ENCODE results near the gene ARHGAP10. TPM values are rescaled to one million over a fixed set of nuclear protein-coding genes. Genes with fewer than 3 reads are reported as not detected.

Gene ARHGAP10
- total RNA-seq, 1 experiment from 2014 or later = 36.6 TPM

DNA sequence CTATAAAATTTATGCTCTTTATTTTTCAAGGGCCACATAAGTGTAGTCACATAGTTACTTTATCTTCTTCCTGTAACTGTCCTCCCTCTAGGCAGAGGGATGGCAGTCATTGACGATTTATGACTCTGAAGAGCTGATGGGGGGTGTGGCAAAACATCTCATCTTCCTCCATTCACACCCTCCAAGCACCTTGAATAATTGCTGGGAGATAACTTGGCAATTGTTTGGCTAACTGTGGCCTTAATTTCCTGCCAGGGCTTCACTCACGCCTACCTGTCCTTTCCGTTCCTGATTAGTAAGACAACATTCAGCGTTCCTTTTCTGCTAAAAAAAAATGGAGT is 329.2 kb downstream of the ARHGAP10 start:
- Histone ChIP-seq H3K9me3 (no peaks in the 10 kb centered on the region), H3K4me1 (no peaks in the 10 kb centered on the region), H3K4me3 (ENCODE audit: low read depth, low read length) (no peak overlapping the region), H3K36me3 (ENCODE audit: control insufficient read depth, insufficient read depth, low read length) (no peaks in the 10 kb centered on the region; the same call in 1 of the 2 replicates), H3K27me3 (replicated peaks; ENCODE audit: control insufficient read depth, insufficient read depth, low read length) (no peaks in the 10 kb centered on the region)
- Mint-ChIP-seq H3K27me3 (ENCODE audit: insufficient read depth, unreplicated experiment) (no peaks in the 10 kb centered on the region), H3K4me3 (ENCODE audit: unreplicated experiment) (no peak overlapping the region), H3K9me3 (ENCODE audit: unreplicated experiment) (no peaks in the 10 kb centered on the region), H3K4me1 (ENCODE audit: low read depth, unreplicated experiment) (peaks cover 7% of the 10 kb centered on the region), H3K27ac (ENCODE audit: unreplicated experiment) (no peak overlapping the region), H3K36me3 (ENCODE audit: insufficient read depth, unreplicated experiment) (peaks cover 22% of the 10 kb centered on the region)
- no TSS peak for BruUV-seq (replicated peaks)
- POLR2A ChIA-PET = no interaction called here
- intact Hi-C loops (cut with micrococcal nuclease; ENCODE audit: unreplicated experiment) = no loop called here
- TF ChIP-seq, protein P1, sequence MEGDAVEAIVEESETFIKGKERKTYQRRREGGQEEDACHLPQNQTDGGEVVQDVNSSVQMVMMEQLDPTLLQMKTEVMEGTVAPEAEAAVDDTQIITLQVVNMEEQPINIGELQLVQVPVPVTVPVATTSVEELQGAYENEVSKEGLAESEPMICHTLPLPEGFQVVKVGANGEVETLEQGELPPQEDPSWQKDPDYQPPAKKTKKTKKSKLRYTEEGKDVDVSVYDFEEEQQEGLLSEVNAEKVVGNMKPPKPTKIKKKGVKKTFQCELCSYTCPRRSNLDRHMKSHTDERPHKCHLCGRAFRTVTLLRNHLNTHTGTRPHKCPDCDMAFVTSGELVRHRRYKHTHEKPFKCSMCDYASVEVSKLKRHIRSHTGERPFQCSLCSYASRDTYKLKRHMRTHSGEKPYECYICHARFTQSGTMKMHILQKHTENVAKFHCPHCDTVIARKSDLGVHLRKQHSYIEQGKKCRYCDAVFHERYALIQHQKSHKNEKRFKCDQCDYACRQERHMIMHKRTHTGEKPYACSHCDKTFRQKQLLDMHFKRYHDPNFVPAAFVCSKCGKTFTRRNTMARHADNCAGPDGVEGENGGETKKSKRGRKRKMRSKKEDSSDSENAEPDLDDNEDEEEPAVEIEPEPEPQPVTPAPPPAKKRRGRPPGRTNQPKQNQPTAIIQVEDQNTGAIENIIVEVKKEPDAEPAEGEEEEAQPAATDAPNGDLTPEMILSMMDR (IDR thresholded peaks at IDR 0.05; ENCODE audit: insufficient read depth in 1 of 2, low read depth in 1 of 2, low read length in 1 of 2, severe bottlenecking in 1 of 2, unreplicated experiment in 1 of 2) = no peak
- no peak for DNase-seq
- CTCF ChIA-PET = no interaction called here

DNA sequence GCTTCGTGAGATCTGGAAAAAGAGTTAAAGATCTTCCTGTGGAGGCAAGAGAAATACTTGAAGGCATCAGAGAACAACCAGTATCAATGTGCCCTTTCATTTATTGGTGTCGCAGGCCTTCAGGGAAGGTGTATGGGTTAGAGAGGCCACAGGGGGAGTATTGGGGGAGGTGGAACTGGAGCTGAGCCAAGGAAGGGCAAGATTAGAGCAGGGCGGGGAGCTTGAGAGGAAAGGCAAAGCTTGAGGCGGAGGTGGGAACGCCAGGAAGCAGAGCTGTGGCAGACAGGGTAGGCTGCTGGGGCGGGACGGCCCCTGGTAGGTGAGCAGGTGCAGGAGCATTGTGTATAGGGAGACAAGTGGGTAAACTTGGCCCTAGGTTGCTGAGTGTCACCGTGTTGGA is 329.9 kb downstream of the ARHGAP10 start:
- intact Hi-C loops (cut with micrococcal nuclease; ENCODE audit: unreplicated experiment) = no loop called here
- ChIA-PET CTCF (no interaction called here), POLR2A (no interaction called here)
- BruUV-seq (replicated peaks) = no TSS peak
- H3K27me3 Mint-ChIP-seq (ENCODE audit: insufficient read depth, unreplicated experiment) = no peaks in the 10 kb centered on the region
- peaks cover 22% of the 10 kb centered on the region for H3K36me3 Mint-ChIP-seq (ENCODE audit: insufficient read depth, unreplicated experiment)
- no peaks in the 10 kb centered on the region for H3K4me1 ChIP-seq
- DNase-seq = no peak
- TF ChIP-seq, protein P1 (IDR thresholded peaks at IDR 0.05; ENCODE audit: insufficient read depth in 1 of 2, low read depth in 1 of 2, low read length in 1 of 2, severe bottlenecking in 1 of 2, unreplicated experiment in 1 of 2) = no peak
- no peaks in the 10 kb centered on the region for H3K27me3 ChIP-seq (replicated peaks; ENCODE audit: control insufficient read depth, insufficient read depth, low read length)
- H3K4me3 Mint-ChIP-seq (ENCODE audit: unreplicated experiment) = no peak overlapping the region
- H3K9me3 Mint-ChIP-seq (ENCODE audit: unreplicated experiment) = no peaks in the 10 kb centered on the region
- H3K36me3 ChIP-seq (ENCODE audit: control insufficient read depth, insufficient read depth, low read length) = no peaks in the 10 kb centered on the region; the same call in 1 of the 2 replicates
- H3K9me3 ChIP-seq = no peaks in the 10 kb centered on the region
- H3K27ac Mint-ChIP-seq (ENCODE audit: unreplicated experiment) = no peak overlapping the region
- peaks cover 7% of the 10 kb centered on the region for H3K4me1 Mint-ChIP-seq (ENCODE audit: low read depth, unreplicated experiment)
- H3K4me3 ChIP-seq (ENCODE audit: low read depth, low read length) = no peak overlapping the region

DNA sequence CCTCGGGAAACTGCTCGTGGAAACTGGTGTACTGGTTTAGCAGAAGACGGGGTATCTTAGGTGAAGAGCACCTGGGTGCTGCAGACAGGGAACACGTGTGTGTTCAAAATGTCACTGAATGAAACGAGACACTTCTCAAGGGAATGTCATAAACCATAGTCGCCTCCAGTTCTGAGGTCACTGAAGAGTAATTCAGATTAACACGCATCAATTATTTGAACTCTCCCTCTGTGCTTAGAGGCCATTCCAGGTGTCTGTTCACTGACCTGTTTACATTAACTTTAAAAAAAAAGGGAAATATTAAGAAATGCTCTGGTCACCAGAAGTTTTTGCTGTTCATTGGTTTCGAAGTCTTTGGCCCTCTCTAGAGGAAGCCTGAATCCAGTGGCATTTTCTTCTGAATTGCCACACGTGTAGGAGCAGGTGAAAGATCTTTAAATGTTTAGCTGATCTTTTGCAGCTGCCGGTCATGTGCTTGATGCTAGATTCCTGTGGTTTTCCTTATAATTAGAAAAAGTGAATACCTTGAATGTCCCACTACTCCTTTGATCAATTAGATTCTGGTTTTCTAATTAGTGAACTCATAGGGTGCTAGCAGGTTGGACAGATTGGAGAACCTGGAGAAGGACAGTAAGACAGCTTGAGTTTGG is 330.5 kb downstream of the ARHGAP10 start:
- ChIA-PET POLR2A (no interaction called here), CTCF (no interaction called here)
- no peaks in the 10 kb centered on the region for H3K4me1 ChIP-seq
- Mint-ChIP-seq H3K27me3 (ENCODE audit: insufficient read depth, unreplicated experiment) (no peaks in the 10 kb centered on the region), H3K27ac (ENCODE audit: unreplicated experiment) (no peak overlapping the region), H3K4me3 (ENCODE audit: unreplicated experiment) (no peak overlapping the region), H3K9me3 (ENCODE audit: unreplicated experiment) (no peaks in the 10 kb centered on the region), H3K36me3 (ENCODE audit: insufficient read depth, unreplicated experiment) (peaks cover 22% of the 10 kb centered on the region), H3K4me1 (ENCODE audit: low read depth, unreplicated experiment) (peaks cover 7% of the 10 kb centered on the region)
- H3K4me3 ChIP-seq (ENCODE audit: low read depth, low read length) = no peak overlapping the region
- H3K27me3 ChIP-seq (replicated peaks; ENCODE audit: control insufficient read depth, insufficient read depth, low read length) = no peaks in the 10 kb centered on the region
- BruUV-seq (replicated peaks) = no TSS peak
- no peak for DNase-seq
- H3K9me3 ChIP-seq = no peaks in the 10 kb centered on the region
- TF ChIP-seq, protein P1 (IDR thresholded peaks at IDR 0.05; ENCODE audit: insufficient read depth in 1 of 2, low read depth in 1 of 2, low read length in 1 of 2, severe bottlenecking in 1 of 2, unreplicated experiment in 1 of 2) = no peak
- intact Hi-C loops (cut with micrococcal nuclease; ENCODE audit: unreplicated experiment) = no loop called here
- no peaks in the 10 kb centered on the region; the same call in 1 of the 2 replicates for H3K36me3 ChIP-seq (ENCODE audit: control insufficient read depth, insufficient read depth, low read length)
